Amniotic stem cell (primary cell): ENCODE data around the gene GALNT6.

ENCODE experiments used
- DNase-seq: peaks from one replicate; lab custom pipeline; 2025; lab: John Stamatoyannopoulos, UW

The GALNT6 gene

DNA sequence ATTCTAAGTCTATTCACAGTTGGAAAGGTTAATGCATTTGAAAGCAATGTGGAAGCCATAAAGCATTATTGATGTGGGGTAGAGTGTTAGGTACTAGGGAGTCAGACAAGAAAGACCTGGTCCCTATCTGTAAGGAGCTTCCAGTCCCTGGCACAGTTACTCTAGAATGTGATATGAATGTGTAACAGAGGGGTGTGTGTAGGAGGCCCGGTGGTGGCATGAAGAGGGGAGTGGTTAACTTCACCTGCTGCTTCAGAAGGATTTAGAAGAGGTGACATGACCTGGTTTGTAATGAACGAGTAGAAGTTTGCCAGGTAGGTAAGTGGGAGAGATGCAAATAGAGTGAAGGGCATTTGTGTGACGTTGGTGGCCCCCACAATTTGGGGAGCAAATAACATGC lies 15.1 kb upstream of the GALNT6 start:
- no peak for DNase-seq

DNA sequence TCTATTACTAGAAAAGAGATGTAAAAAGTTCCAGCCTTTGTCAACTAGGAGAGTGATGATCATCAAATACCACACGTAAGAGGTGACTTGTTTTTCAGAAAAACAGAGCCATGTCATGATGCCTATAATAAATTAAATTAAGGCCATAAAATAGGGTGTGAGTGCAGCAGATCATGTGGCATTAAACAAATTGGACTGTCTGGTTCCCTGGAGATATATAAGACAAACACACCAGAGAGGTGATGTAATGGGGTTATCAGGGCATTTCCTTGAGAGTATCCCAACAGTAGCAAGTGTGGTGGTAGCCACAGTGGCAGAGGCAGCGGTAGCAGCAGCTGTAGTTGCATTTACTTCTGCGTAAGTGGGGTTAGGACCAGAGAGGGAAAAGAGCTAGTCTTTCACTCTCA lies 14.6 kb upstream of the GALNT6 start:
- no peak for DNase-seq

DNA sequence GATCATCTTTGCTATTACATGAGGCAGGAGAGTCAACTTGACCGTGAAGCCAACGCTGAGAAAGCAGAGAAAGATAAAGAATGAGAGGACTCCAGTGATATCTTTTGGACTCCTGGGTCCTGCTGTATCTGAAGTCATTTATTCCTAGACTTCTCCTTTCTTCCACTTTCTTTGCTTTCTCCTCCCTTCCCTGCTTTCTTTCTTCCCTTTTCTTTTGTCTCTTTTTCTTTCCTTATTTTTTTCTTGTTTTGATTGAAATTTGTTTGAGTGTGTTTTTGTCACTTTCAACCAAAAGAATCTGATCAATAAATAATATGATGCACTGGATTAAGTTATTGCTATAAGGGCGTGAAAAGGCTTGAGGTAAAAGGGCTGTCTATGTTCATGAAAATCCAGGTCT lies 13.4 kb upstream of the GALNT6 start:
- no peak for DNase-seq

DNA sequence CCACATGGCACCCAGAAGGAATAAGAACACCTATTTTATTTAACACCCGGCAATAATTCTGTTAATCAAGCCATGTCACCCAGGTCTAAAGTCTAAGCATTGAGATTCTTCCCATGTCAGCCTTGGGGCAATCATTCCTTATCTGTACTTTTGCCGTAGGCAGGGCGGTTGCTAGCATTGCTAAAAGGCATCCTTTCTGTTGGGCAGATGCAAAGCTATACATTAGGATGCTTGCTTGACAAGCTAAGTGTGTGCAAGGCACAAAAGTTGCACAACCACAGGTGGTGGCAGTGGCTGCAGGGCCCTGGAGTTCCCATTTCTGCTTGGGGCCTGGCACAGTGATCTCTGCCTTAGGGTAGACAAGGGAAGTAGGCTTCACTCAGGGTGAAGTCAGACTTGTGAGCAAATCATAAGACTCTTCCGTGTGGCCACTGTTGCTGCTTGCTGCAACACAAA lies 12.5 kb upstream of the GALNT6 start:
- no peak for DNase-seq

DNA sequence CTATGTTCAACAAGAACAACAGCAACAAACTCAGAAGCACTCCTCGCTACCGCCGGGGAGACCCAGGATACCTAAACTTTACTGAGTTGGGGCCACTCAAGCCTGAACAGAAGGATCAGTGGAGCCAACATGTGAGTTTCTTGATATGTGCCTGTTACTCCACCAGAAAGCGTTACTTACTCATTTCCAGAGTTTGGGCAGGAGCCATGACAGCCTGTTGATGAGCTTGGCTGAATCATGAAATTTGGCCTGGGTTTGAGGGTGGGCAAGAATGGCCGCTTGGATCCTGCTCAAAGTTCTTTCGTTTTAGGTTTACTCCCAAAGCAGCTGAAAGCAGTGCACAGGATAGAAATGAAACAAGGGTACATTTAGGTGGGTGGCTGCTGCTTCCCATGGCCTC lies 12.0 kb upstream of the GALNT6 start:
- no peak for DNase-seq

DNA sequence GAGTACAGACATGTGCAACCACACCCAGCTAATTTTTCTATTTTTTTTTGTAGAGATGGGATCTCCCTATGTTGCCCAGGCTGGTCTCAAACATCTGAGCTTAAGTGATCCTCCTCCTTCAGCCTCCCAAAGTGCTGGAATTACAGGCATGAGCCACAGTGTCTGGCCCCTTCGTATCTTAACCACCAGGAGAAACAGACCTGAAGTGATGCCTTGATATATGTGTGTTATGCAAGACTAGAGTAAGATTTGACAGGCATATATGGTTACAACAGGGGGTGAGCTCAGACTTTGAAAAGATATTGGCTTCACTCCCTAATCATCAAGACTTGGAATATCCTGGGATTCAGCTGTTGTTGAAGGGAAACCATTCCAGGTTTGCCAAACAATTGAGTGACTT lies 10.7 kb upstream of the GALNT6 start:
- no peak for DNase-seq

DNA sequence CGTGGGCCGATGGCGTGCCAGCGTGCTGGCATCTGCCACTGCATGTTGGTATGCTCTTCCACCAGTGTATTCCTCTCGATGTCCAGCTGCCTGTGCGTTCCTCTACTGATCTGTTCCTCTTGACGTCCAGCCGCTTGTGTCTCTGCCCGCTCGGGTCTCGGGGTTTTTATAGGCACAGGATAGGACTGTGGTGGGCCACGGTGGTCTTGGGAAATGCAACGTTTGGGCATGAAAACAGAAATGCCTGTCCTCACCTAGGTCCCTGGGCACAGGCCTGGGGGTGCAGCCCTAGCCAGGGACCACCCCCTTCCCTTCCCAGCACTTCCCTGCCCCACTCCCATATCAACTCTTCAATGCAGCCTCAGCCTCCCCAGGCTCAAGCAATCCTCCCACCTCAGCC lies 10.3 kb upstream of the GALNT6 start:
- no peak for DNase-seq

DNA sequence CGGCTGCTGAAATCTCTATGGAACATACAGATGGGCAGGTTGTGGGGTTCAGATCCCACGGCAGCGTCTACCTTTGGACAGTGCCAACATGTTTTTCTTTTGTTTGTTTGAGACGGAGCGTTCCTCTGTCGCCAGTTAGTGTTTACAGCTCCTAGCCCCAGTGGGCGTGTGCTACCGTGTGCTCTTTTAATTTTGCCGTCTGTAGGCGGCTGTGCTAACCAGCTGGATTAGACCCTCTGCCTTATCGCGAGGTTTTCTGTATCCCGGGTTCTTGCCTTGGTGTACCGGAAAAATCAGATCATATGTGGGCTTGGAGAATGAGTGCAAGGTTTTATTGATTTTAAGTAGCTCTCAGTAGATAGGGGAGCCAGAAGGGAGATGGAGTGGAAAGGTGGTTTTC lies 9.8 kb upstream of the GALNT6 start:
- DNase-seq = no peak

DNA sequence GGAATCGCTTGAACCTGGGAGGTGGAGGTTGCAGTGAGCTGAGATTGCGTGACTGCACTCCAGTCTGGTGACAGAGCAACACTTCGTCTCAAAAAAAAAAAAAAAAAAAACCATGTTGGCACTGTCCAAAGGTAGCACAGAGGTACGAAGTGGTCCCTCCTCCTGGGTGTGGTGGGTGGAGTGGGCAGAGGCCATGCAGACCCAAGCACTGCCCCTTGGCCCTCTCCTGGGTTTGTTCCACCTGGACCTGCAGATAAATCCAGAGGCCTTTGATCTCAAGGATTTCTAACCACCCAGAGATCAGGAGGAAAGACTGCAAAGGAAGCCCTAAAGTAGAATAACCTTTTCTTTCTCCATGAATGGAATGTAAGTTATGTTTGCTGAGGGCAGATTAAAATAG lies 8.7 kb upstream of the GALNT6 start:
- no peak for DNase-seq

DNA sequence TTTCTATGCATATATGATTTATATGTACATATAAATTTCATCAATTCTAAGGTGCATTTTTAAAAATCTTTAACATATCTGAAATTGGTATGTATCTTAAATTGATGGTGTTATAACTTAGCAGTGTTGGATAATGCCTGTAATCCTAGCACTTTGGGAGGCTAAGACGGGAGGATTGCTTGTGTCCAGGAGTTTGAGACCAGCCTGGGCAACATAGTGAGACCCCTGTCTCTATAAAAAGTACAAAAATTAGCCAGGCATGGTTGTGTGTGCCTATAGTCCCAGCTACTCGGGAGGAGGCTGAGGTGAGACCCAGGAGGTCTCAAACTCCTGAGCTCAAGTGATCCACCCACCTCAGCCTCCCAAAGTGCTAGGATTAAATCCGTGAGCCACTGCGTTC lies 6.5 kb upstream of the GALNT6 start:
- DNase-seq = no peak

DNA sequence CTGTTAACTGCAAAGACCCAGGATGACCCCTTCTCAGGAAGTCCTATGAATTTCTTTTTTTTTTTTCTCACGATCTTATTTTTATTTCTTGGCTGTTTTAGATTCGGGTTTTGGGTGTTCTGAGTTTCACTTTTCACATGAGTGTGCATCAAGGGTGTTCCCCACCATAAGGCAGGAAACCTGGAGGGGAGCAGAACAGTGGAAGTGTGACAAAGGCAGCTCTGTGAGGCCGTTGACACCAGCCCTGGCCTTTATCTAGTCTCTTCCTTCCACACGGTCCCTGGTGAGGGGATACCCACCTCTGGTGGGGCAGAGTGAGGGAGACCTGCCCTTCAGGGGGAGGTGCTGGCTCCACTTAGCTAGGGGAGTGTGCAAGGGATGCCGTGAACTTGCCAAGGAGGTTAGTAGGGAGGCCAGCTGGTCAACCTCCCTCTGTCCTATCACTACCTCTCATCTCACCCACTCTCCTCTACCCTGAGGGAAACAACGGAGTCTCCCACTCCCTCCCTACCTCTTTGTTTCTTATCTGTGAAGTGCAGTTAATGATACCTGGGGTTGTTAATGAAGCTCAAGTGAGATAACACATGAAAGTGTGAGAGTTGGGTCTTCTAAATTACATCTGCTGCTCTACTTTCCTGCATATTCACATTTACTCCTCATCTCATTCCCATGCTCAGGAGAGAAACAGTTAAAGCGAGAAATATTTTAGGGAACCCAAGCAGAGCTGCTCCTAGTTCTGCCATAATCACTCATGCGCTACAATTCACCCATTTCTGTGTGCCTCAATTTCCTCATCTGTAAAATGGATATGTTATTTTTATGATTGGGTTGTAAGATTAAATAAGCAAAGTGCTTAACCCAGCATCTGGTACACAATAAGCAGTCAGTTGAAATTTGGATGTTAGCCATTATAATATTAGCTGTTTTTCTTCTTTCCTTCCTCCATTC lies 4.4 kb upstream of the GALNT6 start:
- DNase-seq = no peak

DNA sequence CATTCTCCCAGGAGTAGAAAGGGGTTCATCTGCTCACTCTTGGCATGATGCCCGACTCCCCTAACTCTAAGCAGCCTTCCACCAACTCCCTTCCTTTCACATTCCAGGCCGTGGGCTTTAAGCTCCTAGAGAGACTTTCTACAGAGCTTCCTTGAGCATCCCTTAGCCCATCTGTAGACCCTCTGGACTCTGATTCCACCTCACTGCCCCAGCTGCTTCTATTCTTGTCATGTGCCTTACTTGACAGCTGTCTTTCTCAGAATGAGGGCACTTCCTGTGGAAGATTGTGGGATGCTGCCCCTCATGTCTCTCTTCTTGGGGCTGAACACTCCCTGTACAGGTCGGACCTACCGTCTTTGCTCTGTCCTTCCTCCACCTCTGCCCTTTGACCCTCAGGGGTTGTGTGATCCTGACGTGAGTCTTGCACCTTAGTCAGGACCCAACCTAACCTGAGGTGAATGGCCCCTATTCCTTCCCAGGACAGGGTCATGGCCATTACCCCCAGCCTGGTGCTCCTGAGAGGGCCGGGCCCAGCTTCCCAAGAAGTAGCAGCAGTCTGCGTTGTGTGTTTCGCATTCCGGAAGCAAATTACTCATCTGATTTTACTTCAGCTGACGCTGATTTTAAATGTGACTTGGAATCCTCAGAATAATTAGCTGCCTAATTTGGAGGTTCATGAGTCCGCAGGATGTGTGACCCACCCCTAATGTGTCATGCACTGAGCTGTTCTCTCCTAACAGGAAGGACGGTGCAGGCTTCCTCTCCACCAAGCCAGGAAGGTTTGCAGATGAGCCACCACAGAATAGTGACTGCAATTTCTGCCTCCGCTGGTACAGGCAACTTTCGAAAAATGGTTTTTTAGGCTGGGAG lies 2.7 kb upstream of the GALNT6 start:
- peak; percentile 83 for DNase-seq

DNA sequence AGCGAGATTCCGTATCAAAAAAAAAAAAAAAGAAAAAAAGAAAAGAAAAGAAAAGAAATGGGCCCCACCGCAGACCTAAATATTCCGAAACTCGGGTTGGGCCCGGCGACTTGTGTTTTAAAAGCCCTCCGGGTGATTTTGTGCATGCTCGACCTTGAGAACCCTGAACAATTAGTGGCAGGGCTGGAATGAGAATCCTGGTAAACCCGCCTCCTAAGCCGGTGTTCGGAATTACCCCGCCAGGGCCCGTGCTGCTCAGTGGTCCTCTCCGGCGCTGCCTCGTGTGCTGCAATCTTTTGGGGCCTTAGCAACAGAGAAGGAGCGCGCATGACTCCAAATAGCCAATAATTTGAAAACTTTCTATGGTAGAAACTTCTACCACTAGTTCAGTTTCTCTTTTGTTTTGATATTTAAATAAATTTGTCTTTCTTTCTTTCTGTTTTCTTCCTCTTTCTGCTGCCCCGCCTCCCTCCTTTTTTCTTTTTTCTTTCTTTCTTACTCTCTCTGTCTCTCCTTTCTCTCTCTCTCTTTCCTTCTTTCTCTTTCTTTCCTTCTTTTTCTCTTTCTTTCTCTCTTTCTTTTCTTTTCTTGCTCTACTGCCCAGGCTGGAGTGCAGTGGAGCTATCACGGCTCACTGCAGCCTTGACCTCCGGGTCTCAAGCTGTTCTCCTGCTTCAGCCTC lies 1.5 kb upstream of the GALNT6 start:
- no peak for DNase-seq

DNA sequence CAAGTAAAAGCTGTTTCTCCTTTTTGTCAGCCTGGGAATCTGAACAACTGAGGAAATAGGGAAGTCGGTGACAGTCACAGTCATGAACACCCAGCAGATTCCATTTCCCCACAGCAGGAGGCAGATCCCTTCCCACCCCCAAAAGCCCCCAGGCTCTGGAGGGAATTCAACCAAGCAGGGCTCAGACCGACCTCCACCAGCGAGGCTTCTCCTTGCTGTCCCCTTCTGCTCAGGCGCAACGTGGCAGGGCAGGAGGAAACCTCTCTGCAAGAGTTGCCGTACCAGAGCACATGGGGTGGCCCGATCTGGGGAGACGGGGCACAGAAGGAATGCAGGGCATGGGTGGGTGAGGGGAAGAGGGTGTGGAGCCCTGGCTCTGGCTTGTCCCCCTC lies 319 bp downstream of the GALNT6 start:
- no peak for DNase-seq

DNA sequence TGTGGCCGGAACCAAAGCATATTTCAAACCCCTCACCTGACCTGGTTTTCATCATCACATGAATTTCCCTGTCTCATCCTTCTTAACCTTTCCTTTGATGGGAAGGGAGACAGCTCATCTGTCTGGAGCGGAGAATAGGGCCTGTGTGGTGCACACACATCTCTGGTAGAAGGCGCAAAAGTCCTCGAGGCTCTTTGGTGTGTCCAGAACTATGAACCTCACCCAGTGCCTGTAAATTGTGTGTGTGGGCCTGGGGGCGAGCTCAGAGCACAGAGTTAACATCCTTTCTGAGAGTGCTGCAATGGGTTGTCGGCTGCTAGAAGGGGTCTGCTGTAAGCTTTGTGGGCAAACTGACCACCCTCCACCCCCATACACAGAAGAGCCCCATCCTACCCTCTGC lies 749 bp downstream of the GALNT6 start:
- DNase-seq = no peak

DNA sequence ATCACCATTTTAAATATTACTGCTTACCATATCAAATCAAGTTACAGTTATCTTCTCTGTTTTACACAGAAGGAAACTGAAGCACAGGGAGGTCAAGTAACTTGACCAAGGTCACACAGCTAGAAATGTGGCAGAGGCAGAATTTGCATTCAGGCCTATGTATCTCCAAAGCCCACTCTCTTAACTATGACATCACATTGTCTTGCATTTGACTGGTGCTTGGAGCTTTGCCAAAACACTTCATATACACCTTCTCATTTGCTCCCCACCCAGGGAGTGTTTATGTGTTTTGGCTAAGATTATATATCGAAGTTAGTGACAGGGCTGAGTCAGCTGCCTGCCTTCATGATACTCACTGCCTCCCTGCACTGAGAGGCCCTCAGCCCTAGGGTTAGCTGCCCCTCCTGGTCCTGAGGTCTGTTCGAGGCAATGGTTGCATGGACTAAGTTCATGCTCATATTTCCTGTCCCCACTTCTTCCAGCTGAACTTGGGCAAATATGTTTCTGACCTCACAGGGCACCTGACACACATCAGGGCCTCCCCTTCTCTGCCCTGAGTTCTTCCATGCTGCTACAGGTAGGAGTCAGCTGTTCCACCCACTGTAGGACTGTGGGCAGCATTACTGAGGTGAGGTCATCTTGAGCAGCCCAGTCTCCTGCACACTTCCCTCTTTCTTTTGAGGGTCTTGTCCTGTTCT lies 1.8 kb downstream of the GALNT6 start:
- no peak for DNase-seq

DNA sequence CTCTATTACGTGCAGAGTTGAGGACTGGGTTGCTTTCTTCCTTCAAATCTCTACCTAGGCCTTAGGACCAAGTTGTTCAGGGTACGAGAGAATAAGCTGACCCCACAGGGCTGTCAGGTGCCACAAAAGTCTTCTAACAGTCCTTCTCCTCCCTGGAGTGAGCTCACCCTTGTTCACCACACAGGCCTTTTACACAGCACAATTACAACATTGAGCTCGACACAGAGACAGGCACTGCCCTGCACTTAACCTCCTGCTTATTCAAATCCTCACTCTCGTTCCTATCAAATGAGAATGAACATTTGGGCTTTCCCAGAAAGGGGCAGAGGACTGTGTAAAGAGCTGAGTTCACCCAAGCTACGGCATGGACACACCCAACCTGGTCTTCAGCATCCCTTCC lies 2.4 kb downstream of the GALNT6 start:
- DNase-seq = no peak

DNA sequence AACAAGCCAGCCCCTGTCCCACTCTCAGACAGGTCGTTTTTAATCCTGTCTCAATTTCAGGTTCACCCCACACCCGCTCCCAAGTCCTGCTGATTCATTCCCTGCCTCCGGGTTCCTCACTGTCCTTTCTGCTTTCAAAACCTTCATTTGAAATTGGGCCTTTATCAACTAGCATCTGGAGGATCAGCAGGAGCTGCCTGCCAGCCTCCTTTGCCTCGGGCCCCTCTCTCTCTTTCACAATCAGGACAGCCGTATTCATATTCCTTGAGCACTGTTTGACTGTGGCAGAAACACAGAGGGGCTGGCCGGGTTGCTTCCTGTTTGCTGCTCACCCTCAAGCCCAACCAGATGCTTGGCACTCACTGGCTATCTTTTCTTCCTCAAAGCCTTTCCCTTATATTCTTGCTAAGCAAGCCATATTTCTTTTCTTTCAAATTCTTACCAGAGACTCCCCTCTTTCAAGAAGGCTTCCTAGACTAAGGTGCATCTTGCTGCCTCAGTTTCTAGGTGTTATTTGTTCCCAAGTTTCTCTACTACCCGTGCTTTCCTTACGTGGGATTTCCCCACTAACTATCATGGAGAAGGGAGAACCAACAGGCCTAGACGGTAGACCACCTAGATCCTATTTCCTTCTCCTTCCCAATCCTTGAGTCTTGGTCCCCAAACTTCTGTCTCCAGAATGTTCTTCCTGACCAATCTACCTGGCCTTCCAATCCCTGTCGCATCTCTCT lies 3.0 kb downstream of the GALNT6 start:
- no peak for DNase-seq

DNA sequence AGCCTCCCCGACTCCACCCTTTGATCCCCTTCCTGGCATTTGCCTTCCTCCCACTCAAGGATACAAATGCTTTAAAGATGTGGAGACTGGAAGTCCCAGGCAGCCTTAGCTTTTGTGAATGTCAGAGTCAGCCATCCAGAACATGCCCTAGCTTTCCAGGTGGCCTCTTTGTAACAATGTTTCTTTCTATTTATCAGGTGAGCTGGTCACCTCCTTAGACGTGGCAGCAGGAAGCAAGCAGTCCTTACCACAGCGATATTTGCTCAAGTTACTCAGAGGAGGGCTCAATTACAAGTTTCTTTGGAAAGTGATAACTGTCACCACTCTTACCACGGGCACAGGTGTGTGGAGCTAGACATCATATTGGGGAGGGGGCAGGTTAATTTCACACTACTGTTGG lies 4.9 kb downstream of the GALNT6 start:
- no peak for DNase-seq

DNA sequence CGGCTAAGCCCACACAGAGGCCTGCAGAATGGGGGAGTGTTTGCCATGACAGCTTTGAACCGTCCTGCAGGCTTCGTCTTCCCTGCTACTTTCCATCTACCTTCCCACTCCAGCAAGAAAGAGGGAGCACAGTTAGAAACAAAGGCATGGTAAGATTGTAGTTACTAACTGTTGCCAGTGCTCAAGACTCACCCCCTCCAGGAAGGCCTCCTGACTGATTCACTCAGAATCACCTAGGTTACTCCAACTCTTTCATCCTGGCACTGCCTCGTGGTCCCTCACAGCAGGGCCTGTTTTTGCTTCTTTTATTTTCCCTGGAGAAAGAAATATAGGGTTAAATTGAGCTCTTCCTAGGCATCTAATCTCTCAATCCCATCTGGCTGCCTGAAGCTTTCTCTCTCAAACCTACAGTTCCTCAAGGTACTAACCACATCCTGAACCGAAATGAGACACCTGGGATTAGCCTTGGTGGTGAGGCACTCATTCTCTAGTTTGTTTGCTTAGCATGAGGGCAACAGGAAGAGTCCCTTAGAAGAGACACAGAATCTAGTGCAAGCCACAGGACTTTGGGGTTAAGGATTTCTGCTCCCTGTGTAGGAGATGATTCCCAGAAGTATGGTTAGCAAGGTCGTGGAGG lies 7.8 kb downstream of the GALNT6 start:
- DNase-seq = no peak

DNA sequence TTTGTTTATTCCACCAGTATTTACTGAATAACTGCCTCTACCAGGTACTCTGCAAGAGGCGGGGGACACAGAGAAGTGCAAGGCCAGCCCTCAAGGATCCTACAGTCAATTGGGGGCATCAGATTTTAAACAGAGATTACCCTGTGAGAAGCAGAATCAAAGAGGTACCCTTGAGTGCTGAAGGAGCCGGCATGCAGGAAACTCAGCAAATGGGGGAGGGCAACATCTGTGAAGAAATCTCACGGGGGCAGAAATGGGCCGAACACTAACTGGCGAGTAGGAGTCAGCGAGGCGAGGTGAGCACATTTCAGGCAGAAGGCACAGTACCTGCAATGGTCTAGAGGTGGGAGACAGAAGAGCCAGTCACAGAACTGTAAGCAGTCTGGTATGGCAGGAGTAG lies 9.0 kb downstream of the GALNT6 start:
- DNase-seq = no peak
